Loucy (cell line): ENCODE data around the gene ATP10A.

Experiments
- H2AFZ ChIP-seq: fragments of 200-600 bp; sonication (generic); 2 replicates; pipeline ENCODE4 v1.6.0; 2016; ENCODE audit warnings: antibody characterized with exemption, mild to moderate bottlenecking, low read length, moderate library complexity
- H3F3A ChIP-seq: fragments of 200-600 bp; 2 replicates; pipeline ENCODE4 v1.6.0; 2016; ENCODE audit warnings: antibody characterized with exemption, low read depth, mild to moderate bottlenecking
- H3K27me3 ChIP-seq: fragments of 200-600 bp; sonication (generic); 2 replicates; pipeline ENCODE4 v1.6.1; 2014; ENCODE audit warnings: low read length, mild to moderate bottlenecking; ENCODE audit not compliant: insufficient read depth, poor library complexity, severe bottlenecking
- H3K36me3 ChIP-seq: fragments of 200-600 bp; sonication (generic); 2 replicates; pipeline ENCODE4 v1.6.1; 2016; ENCODE audit warnings: low read length; ENCODE audit not compliant: insufficient read depth
- H3K4me1 ChIP-seq: fragments of 200-600 bp; sonication (generic); 2 replicates; pipeline ENCODE4 v1.5.1; 2014; ENCODE audit warnings: low read length, mild to moderate bottlenecking; ENCODE audit not compliant: insufficient read depth, poor library complexity, severe bottlenecking
- H3K4me2 ChIP-seq: fragments of 200-600 bp; sonication (generic); 2 replicates; pipeline ENCODE4 v1.6.0; 2014; ENCODE audit warnings: antibody characterized with exemption, low read length, low read depth, mild to moderate bottlenecking; ENCODE audit not compliant: poor library complexity, severe bottlenecking
- H3K4me3 ChIP-seq: fragments of 200-600 bp; sonication (generic); 2 replicates; pipeline ENCODE4 v1.5.1; 2014; ENCODE audit warnings: low read length, mild to moderate bottlenecking, mixed read lengths; ENCODE audit not compliant: poor library complexity, severe bottlenecking
- H3K79me2 ChIP-seq: fragments of 200-600 bp; sonication (generic); 2 replicates; pipeline ENCODE4 v1.6.1; 2014; ENCODE audit warnings: low read length; ENCODE audit not compliant: insufficient read depth
- H3K9ac ChIP-seq: fragments of 200-600 bp; sonication (generic); 2 replicates; pipeline ENCODE4 v1.6.0; 2014; ENCODE audit warnings: mild to moderate bottlenecking, low read depth, low read length, moderate library complexity; ENCODE audit not compliant: poor library complexity, severe bottlenecking
- H3K9me2 ChIP-seq: fragments of 200-600 bp; sonication (generic); replicated peaks from 2 replicates; pipeline ENCODE4 v1.6.1; 2016; ENCODE audit warnings: low read depth, low read length, mixed read lengths
- H3K9me3 ChIP-seq: fragments of 200-600 bp; sonication (generic); 2 replicates; pipeline ENCODE4 v1.6.1; 2014; ENCODE audit warnings: mild to moderate bottlenecking, antibody characterized with exemption, low read length, low read depth; ENCODE audit not compliant: insufficient read depth
- H4K20me1 ChIP-seq: fragments of 200-600 bp; sonication (generic); 2 replicates; pipeline ENCODE4 v1.6.0; 2014; ENCODE audit warnings: antibody characterized with exemption, low read length, mild to moderate bottlenecking; ENCODE audit not compliant: insufficient read depth, poor library complexity, severe bottlenecking
- CTCF ChIP-seq: fragments of 200-600 bp; sonication (generic); conservative IDR thresholded peaks from 2 replicates; pipeline ENCODE4 v1.5.1; 2014; ENCODE audit warnings: mild to moderate bottlenecking, antibody characterized with exemption, low read length
- EZH2phosphoT487 ChIP-seq: fragments of 200-600 bp; IDR thresholded peaks from 2 replicates; pipeline ENCODE4 v1.6.1; 2018; ENCODE audit warnings: antibody characterized with exemption, mild to moderate bottlenecking, moderate library complexity, borderline replicate concordance

The ATP10A gene

GRCh38 chr15:25846377-25846776 lies 16.8 kb downstream of the ATP10A start:
- H3F3A ChIP-seq, result no peaks in the 10 kb centered on the region
- H3K36me3 ChIP-seq, result no peaks in the 10 kb centered on the region
- no peak overlapping the region for H3K9ac ChIP-seq
- TF ChIP-seq CTCF (no peak), EZH2phosphoT487 (no peak)
- H3K79me2 ChIP-seq, result no peaks in the 10 kb centered on the region
- H4K20me1 ChIP-seq, result no peaks in the 10 kb centered on the region
- H3K9me2 ChIP-seq, result no peaks in the 10 kb centered on the region
- H3K4me1 ChIP-seq, result no peaks in the 10 kb centered on the region
- H3K4me2 ChIP-seq, result no peak overlapping the region
- H3K4me3 ChIP-seq, result no peak overlapping the region
- no peaks in the 10 kb centered on the region for H3K27me3 ChIP-seq
- no peak overlapping the region for H2AFZ ChIP-seq
- H3K9me3 ChIP-seq, result peaks cover 12% of the 10 kb centered on the region; the same call in 1 of the 2 replicates

GRCh38 chr15:25844981-25845680 lies 18.0 kb downstream of the ATP10A start:
- H3K36me3 ChIP-seq, result no peaks in the 10 kb centered on the region
- no peaks in the 10 kb centered on the region for H3K79me2 ChIP-seq
- peaks cover 12% of the 10 kb centered on the region; the same call in 1 of the 2 replicates for H3K9me3 ChIP-seq
- no peaks in the 10 kb centered on the region for H3F3A ChIP-seq
- no peaks in the 10 kb centered on the region for H3K4me1 ChIP-seq
- H2AFZ ChIP-seq, result no peak overlapping the region
- H3K4me2 ChIP-seq, result no peak overlapping the region
- no peak overlapping the region for H3K9ac ChIP-seq
- H3K27me3 ChIP-seq, result no peaks in the 10 kb centered on the region
- no peaks in the 10 kb centered on the region for H3K9me2 ChIP-seq
- TF ChIP-seq EZH2phosphoT487 (no peak), CTCF (no peak)
- H4K20me1 ChIP-seq, result no peaks in the 10 kb centered on the region
- no peak overlapping the region for H3K4me3 ChIP-seq

- Histone ChIP-seq H3F3A (no peaks in the 10 kb centered on the region), H3K9me2 (no peaks in the 10 kb centered on the region), H3K4me1 (no peaks in the 10 kb centered on the region), H2AFZ (no peak overlapping the region), H3K4me3 (no peak overlapping the region), H3K4me2 (no peak overlapping the region), H3K9ac (no peak overlapping the region), H3K79me2 (no peaks in the 10 kb centered on the region), H3K27me3 (no peaks in the 10 kb centered on the region), H3K9me3 (peaks cover 12% of the 10 kb centered on the region; the same call in 1 of the 2 replicates), H4K20me1 (no peaks in the 10 kb centered on the region), H3K36me3 (no peaks in the 10 kb centered on the region)
- TF ChIP-seq CTCF, result no peak
- TF ChIP-seq EZH2phosphoT487, result no peak
These were observed 18.6 kb downstream of the ATP10A start for GRCh38 chr15:25844542-25844941.
